HG02678 (cell line): ENCODE results near the gene UBLCP1.
"Not testable (repeated sequence)": the region's sequence is repeated elsewhere in the genome, so short reads cannot be mapped to it uniquely, and the experiment has no call there.

ENCODE experiments used
- ATAC-seq: cut with Tn5 transposase; IDR thresholded peaks from one replicate; pipeline ENCODE4 v1.9.1; 2021; ENCODE audit warnings: mild to moderate bottlenecking, moderate library complexity; ENCODE audit not compliant: unreplicated experiment

UBLCP1 gene

GRCh38 chr5:159262859-159263568, at the start of gene UBLCP1:
Gene UBLCP1, plus strand, starts transcription at chr5:159263290. Its CDS starts 5,626 bp downstream, at chr5:159268916.
- ATAC-seq: peak; percentile 93

GRCh38 chr5:159214486-159215271, 48.4 kb upstream of the UBLCP1 start:
- ATAC-seq: no peak

GRCh38 chr5:159215886-159216285, 47.2 kb upstream of the UBLCP1 start:
- no peak for ATAC-seq

GRCh38 chr5:159216454-159216853, 46.6 kb upstream of the UBLCP1 start:
- no peak for ATAC-seq

GRCh38 chr5:159217236-159217635, 45.9 kb upstream of the UBLCP1 start:
- ATAC-seq: no peak

- ATAC-seq: no peak
Observed at GRCh38 chr5:159218595-159219023, 44.5 kb upstream of the UBLCP1 start.

- ATAC-seq: no peak
Observed at GRCh38 chr5:159220206-159220605, 42.9 kb upstream of the UBLCP1 start.

GRCh38 chr5:159223469-159223868, 39.6 kb upstream of the UBLCP1 start:
- ATAC-seq: no peak

GRCh38 chr5:159224471-159224870, 38.6 kb upstream of the UBLCP1 start:
- no peak for ATAC-seq

- ATAC-seq: no peak
Observed at GRCh38 chr5:159226451-159226850, 36.6 kb upstream of the UBLCP1 start.

- ATAC-seq: no peak
Observed at GRCh38 chr5:159227452-159227851, 35.6 kb upstream of the UBLCP1 start.

- not testable (repeated sequence) for ATAC-seq
Observed at GRCh38 chr5:159228097-159228496, 35.0 kb upstream of the UBLCP1 start.

- no peak for ATAC-seq
Observed at GRCh38 chr5:159230657-159231056, 32.4 kb upstream of the UBLCP1 start.

- no peak for ATAC-seq
Observed at GRCh38 chr5:159231167-159231566, 31.9 kb upstream of the UBLCP1 start.

- ATAC-seq: not testable (repeated sequence)
Observed at GRCh38 chr5:159235871-159236520, 27.1 kb upstream of the UBLCP1 start.

- ATAC-seq: no peak
Observed at GRCh38 chr5:159240301-159240870, 22.7 kb upstream of the UBLCP1 start.

- ATAC-seq: no peak
Observed at GRCh38 chr5:159241946-159242552, 21.0 kb upstream of the UBLCP1 start.

GRCh38 chr5:159242656-159243055, 20.4 kb upstream of the UBLCP1 start:
- ATAC-seq: no peak

- no peak for ATAC-seq
Observed at GRCh38 chr5:159243385-159243784, 19.7 kb upstream of the UBLCP1 start.

GRCh38 chr5:159244163-159244562, 18.9 kb upstream of the UBLCP1 start:
- no peak for ATAC-seq

GRCh38 chr5:159244890-159245289, 18.2 kb upstream of the UBLCP1 start:
- ATAC-seq: no peak
